Central memory CD8-positive, alpha-beta T cell (primary cell): ENCODE measurements around the gene MAP3K14.
"Not testable (repeated sequence)": the region's sequence is repeated elsewhere in the genome, so short reads cannot be mapped to it uniquely, and the experiment has no call there.

Experiments
- ATAC-seq: fragments of 150-1000 bp; cut with Tn5 transposase; replicated peaks from 2 replicates; pipeline ENCODE4 v1.10.0; 2022; ENCODE audit warnings: mild to moderate bottlenecking, moderate FRiP score, moderate number of reproducible peaks; ENCODE audit not compliant: poor library complexity, severe bottlenecking; ENCODE audit errors: extremely low read depth
- DNase-seq, 2 donors: peaks; one replicate each; pipeline ENCODE4 v3.0.0; 2021; ENCODE audit warnings: low spot score in 2 of 2
- H3K27ac Mint-ChIP-seq: one replicate; pipeline ENCODE4 v1.8.0; 2022; ENCODE audit warnings: low read depth, mild to moderate bottlenecking, moderate library complexity, mixed read lengths
- H3K27me3 Mint-ChIP-seq: one replicate; pipeline ENCODE4 v1.8.0; 2022; ENCODE audit warnings: mixed read lengths
- H3K36me3 Mint-ChIP-seq: one replicate; pipeline ENCODE4 v1.8.0; 2022; ENCODE audit warnings: mild to moderate bottlenecking, moderate library complexity, mixed read lengths; ENCODE audit not compliant: insufficient read depth
- H3K4me1 Mint-ChIP-seq: one replicate; pipeline ENCODE4 v1.8.0; 2022; ENCODE audit warnings: mixed read lengths
- H3K4me3 Mint-ChIP-seq: one replicate; pipeline ENCODE4 v1.8.0; 2022; ENCODE audit warnings: mild to moderate bottlenecking, moderate library complexity, mixed read lengths
- H3K9me3 Mint-ChIP-seq: one replicate; pipeline ENCODE4 v1.8.0; 2022; ENCODE audit warnings: mixed read lengths

MAP3K14 gene

GRCh38 chr17:45260204-45260783 is 56.5 kb downstream of the MAP3K14 start:
- H3K9me3 Mint-ChIP-seq = no peaks in the 10 kb centered on the region
- no peaks in the 10 kb centered on the region for H3K27me3 Mint-ChIP-seq
- H3K36me3 Mint-ChIP-seq = peaks cover 7% of the 10 kb centered on the region
- H3K27ac Mint-ChIP-seq = no peak overlapping the region
- H3K4me1 Mint-ChIP-seq = peaks cover 9% of the 10 kb centered on the region
- no peak overlapping the region for H3K4me3 Mint-ChIP-seq
- no peak for DNase-seq
- no peak for ATAC-seq

GRCh38 chr17:45258981-45259380 is 57.8 kb downstream of the MAP3K14 start:
- Mint-ChIP-seq H3K9me3 (no peaks in the 10 kb centered on the region), H3K4me3 (no peak overlapping the region), H3K36me3 (peaks cover 3% of the 10 kb centered on the region), H3K27ac (no peak overlapping the region), H3K27me3 (no peaks in the 10 kb centered on the region), H3K4me1 (peaks cover 16% of the 10 kb centered on the region)
- ATAC-seq (no peak), DNase-seq (no peak)

GRCh38 chr17:45257115-45257514 is 59.7 kb downstream of the MAP3K14 start:
- no peak for DNase-seq
- Mint-ChIP-seq H3K27ac (peak overlapping the region; percentile 67), H3K9me3 (no peaks in the 10 kb centered on the region), H3K4me3 (no peak overlapping the region), H3K27me3 (no peaks in the 10 kb centered on the region), H3K4me1 (peaks cover 34% of the 10 kb centered on the region), H3K36me3 (peaks cover 3% of the 10 kb centered on the region)
- ATAC-seq = no peak

GRCh38 chr17:45256114-45256966 is 60.5 kb downstream of the MAP3K14 start:
- Mint-ChIP-seq H3K27ac (no peak overlapping the region), H3K27me3 (no peaks in the 10 kb centered on the region), H3K4me1 (peaks cover 36% of the 10 kb centered on the region), H3K4me3 (no peak overlapping the region), H3K9me3 (no peaks in the 10 kb centered on the region), H3K36me3 (peaks cover 4% of the 10 kb centered on the region)
- DNase-seq (no peak), ATAC-seq (no peak)

- no peaks in the 10 kb centered on the region for H3K27me3 Mint-ChIP-seq
- no peak for ATAC-seq
- H3K9me3 Mint-ChIP-seq = no peaks in the 10 kb centered on the region
- peaks cover 11% of the 10 kb centered on the region for H3K36me3 Mint-ChIP-seq
- H3K4me1 Mint-ChIP-seq = peaks cover 36% of the 10 kb centered on the region
- peak overlapping the region; percentile 71 for H3K27ac Mint-ChIP-seq
- H3K4me3 Mint-ChIP-seq = no peak overlapping the region
- no peak for DNase-seq
Observed at GRCh38 chr17:45255358-45255757, 61.5 kb downstream of the MAP3K14 start.

GRCh38 chr17:45253879-45254278 is 62.9 kb downstream of the MAP3K14 start:
- ATAC-seq (no peak), DNase-seq (no peak)
- no peaks in the 10 kb centered on the region for H3K27me3 Mint-ChIP-seq
- peaks cover 17% of the 10 kb centered on the region for H3K36me3 Mint-ChIP-seq
- H3K9me3 Mint-ChIP-seq = no peaks in the 10 kb centered on the region
- H3K4me3 Mint-ChIP-seq = no peak overlapping the region
- H3K4me1 Mint-ChIP-seq = peaks cover 38% of the 10 kb centered on the region
- peak overlapping the region; percentile 67 for H3K27ac Mint-ChIP-seq

GRCh38 chr17:45253237-45253636 is 63.6 kb downstream of the MAP3K14 start:
- H3K4me3 Mint-ChIP-seq, ATAC-seq, DNase-seq, H3K27me3 Mint-ChIP-seq, H3K9me3 Mint-ChIP-seq, H3K27ac Mint-ChIP-seq: not testable (repeated sequence)
- peaks cover 22% of the 10 kb centered on the region for H3K36me3 Mint-ChIP-seq
- peaks cover 44% of the 10 kb centered on the region for H3K4me1 Mint-ChIP-seq

- DNase-seq = no peak
- ATAC-seq = no peak
- H3K27me3 Mint-ChIP-seq = no peaks in the 10 kb centered on the region
- H3K36me3 Mint-ChIP-seq = peaks cover 33% of the 10 kb centered on the region
- H3K9me3 Mint-ChIP-seq = no peaks in the 10 kb centered on the region
- H3K4me3 Mint-ChIP-seq = no peak overlapping the region
- no peak overlapping the region for H3K27ac Mint-ChIP-seq
- peaks cover 47% of the 10 kb centered on the region for H3K4me1 Mint-ChIP-seq
Observed at GRCh38 chr17:45251931-45252330, 64.9 kb downstream of the MAP3K14 start.

GRCh38 chr17:45248132-45248957 is 68.5 kb downstream of the MAP3K14 start:
- Mint-ChIP-seq H3K27ac (peak overlapping the region; percentile 94), H3K36me3 (peaks cover 61% of the 10 kb centered on the region), H3K27me3 (no peaks in the 10 kb centered on the region), H3K4me1 (peaks cover 54% of the 10 kb centered on the region), H3K9me3 (no peaks in the 10 kb centered on the region), H3K4me3 (peak overlapping the region; percentile 83)
- DNase-seq (peak; percentile 69 to 79), ATAC-seq (peak; percentile 83)

GRCh38 chr17:45247429-45248131 is 69.2 kb downstream of the MAP3K14 start:
- peaks cover 51% of the 10 kb centered on the region for H3K4me1 Mint-ChIP-seq
- H3K36me3 Mint-ChIP-seq = peaks cover 65% of the 10 kb centered on the region

GRCh38 chr17:45246861-45247428 is 69.9 kb downstream of the MAP3K14 start:
- ATAC-seq = peak; percentile 52
- Mint-ChIP-seq H3K36me3 (peaks cover 66% of the 10 kb centered on the region), H3K27me3 (no peaks in the 10 kb centered on the region), H3K9me3 (no peaks in the 10 kb centered on the region), H3K4me3 (peak overlapping the region; percentile 83), H3K27ac (peak overlapping the region; percentile 94), H3K4me1 (peaks cover 49% of the 10 kb centered on the region)
- DNase-seq = no peak

More at GRCh38 chr17:45247429-45248131, 69.2 kb downstream of the MAP3K14 start:
- ATAC-seq (peak; percentile 86), DNase-seq (peak; percentile 90 to 96)
- Mint-ChIP-seq H3K27ac (peak overlapping the region; percentile 94), H3K4me3 (peak overlapping the region; percentile 83), H3K9me3 (no peaks in the 10 kb centered on the region), H3K27me3 (no peaks in the 10 kb centered on the region)

- ATAC-seq = no peak
- Mint-ChIP-seq H3K4me1 (peaks cover 48% of the 10 kb centered on the region), H3K9me3 (no peaks in the 10 kb centered on the region), H3K36me3 (peaks cover 66% of the 10 kb centered on the region), H3K27me3 (no peaks in the 10 kb centered on the region), H3K4me3 (peak overlapping the region; percentile 83), H3K27ac (peak overlapping the region; percentile 94)
- DNase-seq = no peak
Observed at GRCh38 chr17:45246338-45246737, 70.5 kb downstream of the MAP3K14 start.
